Upper lobe of left lung (tissue), 4 donors: ENCODE measurements around the gene CCM2.

Source experiments
- CTCF ChIP-seq, 6 experiments: fragments of 450-650 bp in 4 of 6; fragments of 200-600 bp in 2 of 6; sonication (generic) in 2 of 6; IDR thresholded peaks; one replicate each; pipeline ENCODE4 v1.5.1; 2016 to 2019; ENCODE audit warnings: antibody characterized with exemption in 6 of 6
- EP300 ChIP-seq, 4 donors: sonication (generic); formaldehyde crosslinking; IDR thresholded peaks; one replicate each; pipeline ENCODE4 v1.5.1; 2017; ENCODE audit warnings: antibody characterized with exemption in 4 of 4, control low read depth in 2 of 4
- POLR2A ChIP-seq, 4 donors: fragments of 450-650 bp; IDR thresholded peaks; one replicate each; pipeline ENCODE4 v1.5.1; 2016 to 2017; ENCODE audit warnings: antibody characterized with exemption in 4 of 4, mild to moderate bottlenecking in 2 of 4
- POLR2AphosphoS5 ChIP-seq, 2 donors: sonication (generic); formaldehyde crosslinking; IDR thresholded peaks; one replicate each; pipeline ENCODE4 v1.5.1; 2017; ENCODE audit warnings: antibody characterized with exemption in 2 of 2

- TF ChIP-seq CTCF (IDR thresholded peaks at IDR 0.05): no peak
- TF ChIP-seq EP300 (IDR thresholded peaks at IDR 0.05): no peak
- no peak for TF ChIP-seq POLR2AphosphoS5 (IDR thresholded peaks at IDR 0.05)
- TF ChIP-seq POLR2A (IDR thresholded peaks at IDR 0.05): no peak
These were observed 24.5 kb upstream of the CCM2 start for GRCh38 chr7:44975331-44976039.
